GM15510 (cell line): ENCODE measurements around the gene UCK2.

Source experiments
- POLR2A ChIP-seq: IDR thresholded peaks from 3 replicates; pipeline ENCODE4 v1.6.1; 2011; ENCODE audit warnings: borderline replicate concordance; ENCODE audit not compliant: insufficient read length; ENCODE audit errors: extremely low read depth

UCK2 gene

GRCh38 chr1:165900576-165901380 is 73.4 kb downstream of the UCK2 start:
- no peak for TF ChIP-seq POLR2A

- no peak for TF ChIP-seq POLR2A
Observed at GRCh38 chr1:165902565-165902964, 75.2 kb downstream of the UCK2 start.

GRCh38 chr1:165903672-165904071 is 76.3 kb downstream of the UCK2 start:
- no peak for TF ChIP-seq POLR2A

DNA sequence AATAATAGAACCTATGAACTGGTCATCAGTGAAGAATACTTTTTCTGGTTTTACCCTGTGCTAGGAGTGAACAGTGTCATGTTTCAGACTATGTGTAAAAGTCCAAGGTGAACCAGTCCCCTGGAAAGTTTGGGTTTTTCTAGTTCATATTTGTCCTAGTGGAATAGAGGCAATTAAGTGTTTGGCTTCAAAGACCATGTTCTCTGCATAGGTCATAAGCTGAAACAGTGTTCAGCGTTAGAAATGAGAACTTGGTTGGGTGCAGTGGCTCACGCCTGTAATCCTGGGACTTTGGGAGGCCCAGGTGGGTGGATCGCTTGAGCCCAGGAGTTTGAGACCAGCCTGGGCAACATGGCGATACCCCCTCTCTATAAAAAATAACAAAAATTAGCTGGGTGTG is 77.5 kb downstream of the UCK2 start:
- TF ChIP-seq POLR2A, result no peak

- no peak for TF ChIP-seq POLR2A
Observed at GRCh38 chr1:165905853-165906252, 78.4 kb downstream of the UCK2 start.

GRCh38 chr1:165907256-165907857 is 79.9 kb downstream of the UCK2 start:
- no peak for TF ChIP-seq POLR2A

DNA sequence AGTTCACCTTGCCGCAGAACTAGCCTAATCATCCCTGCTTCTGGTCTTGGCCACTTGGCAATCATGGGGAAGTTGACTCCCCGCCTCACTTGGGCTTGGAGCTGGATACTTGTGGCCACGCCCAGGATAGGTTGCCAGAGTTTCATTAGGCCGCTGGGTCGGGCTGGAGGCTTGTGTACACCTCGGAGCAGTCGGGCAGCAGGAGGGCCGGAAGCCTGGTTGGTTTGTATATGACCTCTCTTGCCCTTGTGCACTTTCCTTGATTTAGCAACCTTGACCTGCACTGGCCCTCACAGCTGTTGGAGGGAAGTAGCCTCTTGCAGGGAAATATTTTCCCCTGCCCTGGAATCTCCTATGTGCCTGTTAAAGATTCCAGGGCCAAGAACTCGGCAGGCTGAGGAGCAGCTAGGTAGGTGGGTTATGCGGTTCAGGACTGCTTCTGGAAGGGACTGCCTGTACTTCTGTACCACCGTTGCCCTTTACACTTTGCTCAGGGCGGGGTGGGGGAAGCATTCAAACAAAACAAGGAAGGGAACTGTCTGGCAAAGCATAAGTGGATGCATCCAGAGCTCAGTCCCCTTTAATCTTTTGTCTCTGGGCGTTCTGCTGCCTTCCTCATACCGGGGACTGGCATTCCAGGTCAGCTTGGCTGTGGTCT is 83.5 kb downstream of the UCK2 start:
- TF ChIP-seq POLR2A, result no peak

DNA sequence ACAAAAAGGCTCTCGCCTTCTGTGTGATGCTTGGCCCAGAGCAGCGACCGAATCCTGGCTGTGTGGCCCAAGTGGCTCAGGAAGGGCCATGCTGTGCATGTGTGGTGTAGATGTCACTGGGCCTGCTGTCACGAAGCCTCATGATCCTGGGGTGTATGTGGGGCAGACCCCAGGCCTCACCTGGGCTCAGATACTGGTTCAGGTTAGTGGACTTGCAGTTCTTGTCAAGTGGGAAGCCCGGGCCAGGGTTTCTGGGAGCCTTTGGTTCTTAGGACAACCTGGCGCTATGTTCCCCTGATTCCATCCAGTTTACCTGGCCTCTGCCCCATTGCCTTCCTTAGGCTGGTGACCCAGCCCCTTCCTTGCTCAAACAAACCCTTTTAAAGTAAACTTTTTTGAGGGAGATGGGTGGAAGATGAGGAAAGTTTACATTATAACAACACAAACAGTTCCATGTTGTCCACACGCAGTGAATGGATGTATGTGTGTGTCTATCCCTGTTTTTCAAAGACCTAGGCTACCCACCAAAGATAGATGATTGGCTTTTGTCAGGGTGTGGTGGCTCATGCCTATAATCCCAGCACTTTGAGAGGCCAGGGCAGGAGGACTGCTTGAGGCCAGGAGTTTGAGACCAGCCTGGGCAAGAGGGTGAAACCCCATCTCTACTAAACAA is 84.3 kb downstream of the UCK2 start:
- TF ChIP-seq POLR2A, result no peak

GRCh38 chr1:165912638-165913037 is 85.2 kb downstream of the UCK2 start:
- TF ChIP-seq POLR2A, result no peak

- no peak for TF ChIP-seq POLR2A
Observed at GRCh38 chr1:165914136-165914798, 86.9 kb downstream of the UCK2 start.

DNA sequence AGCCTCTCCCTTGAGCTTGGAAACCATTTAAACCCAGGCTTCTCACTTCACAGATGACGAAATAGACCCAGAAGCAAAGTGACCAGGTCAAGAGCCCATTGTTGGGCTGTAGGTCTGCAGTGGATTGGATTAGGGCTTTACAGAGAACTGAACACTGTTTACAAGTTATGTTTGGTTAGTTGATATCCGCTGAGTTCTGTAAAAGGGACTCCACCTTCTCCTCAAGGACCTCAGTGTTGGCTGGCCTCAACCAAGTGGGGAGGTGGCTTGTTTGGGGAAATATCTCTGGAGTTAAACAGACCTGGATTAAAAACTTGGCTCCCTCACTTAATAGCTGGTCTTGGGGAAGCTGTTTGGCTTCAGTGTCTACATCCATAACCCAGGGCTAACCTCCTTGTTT is 88.1 kb downstream of the UCK2 start:
- TF ChIP-seq POLR2A, result no peak

- no peak for TF ChIP-seq POLR2A
Observed at GRCh38 chr1:165915932-165916348, 88.5 kb downstream of the UCK2 start.

DNA sequence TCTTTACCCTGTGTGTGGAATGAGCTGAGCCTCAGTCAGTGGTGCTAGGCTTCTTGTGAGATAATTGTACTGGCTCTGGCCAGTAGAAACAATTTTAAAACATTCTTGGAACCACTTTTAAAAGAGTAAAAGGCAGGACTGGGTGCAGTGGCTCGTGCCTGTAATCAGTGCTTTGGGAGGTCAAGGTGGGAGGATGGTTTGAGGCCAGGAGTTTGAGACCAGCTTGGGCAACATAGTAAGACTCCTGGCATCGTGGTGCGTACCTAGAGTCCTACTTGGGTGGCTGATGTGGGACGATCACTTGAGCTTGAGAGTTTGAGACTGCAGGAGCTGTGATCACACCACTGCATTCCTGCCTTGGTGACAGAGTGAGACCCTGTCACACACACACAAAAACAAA is 89.8 kb downstream of the UCK2 start:
- no peak for TF ChIP-seq POLR2A

DNA sequence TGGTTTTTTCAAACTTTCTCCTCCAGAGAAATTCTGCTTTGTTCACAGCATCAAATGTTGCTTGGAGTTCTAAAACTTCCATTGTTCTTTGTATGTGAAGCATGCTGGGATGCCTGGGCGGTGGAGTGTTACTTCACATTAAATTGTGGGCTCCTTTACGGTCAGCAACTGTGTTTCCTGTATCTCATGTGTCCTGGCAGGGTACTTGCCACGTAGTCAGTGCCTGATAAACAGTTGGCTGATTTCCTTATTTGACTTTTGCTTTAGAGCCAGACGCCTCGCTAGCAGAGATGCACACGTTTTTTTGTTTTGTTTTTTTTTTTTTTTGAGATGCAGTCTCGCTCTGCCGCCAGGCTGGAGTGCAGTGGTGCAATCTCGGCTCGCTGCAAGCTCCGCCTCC is 96.7 kb downstream of the UCK2 start:
- TF ChIP-seq POLR2A, result no peak
